B cell (primary cell): Measurements from ENCODE around the gene RIN3.

Source experiments
- EZH2 ChIP-seq: IDR thresholded peaks from 2 replicates; pipeline ENCODE4 v1.6.1; 2012; ENCODE audit warnings: borderline replicate concordance, low read depth, mild to moderate bottlenecking, moderate library complexity, low read length; ENCODE audit not compliant: insufficient read depth, poor library complexity, severe bottlenecking
- TF ChIP-seq, protein P1 (sequence below): fragments of 200-600 bp; IDR thresholded peaks from one replicate; pipeline ENCODE4 v1.8.0; 2022; ENCODE audit warnings: antibody characterized with exemption, mild to moderate bottlenecking

GRCh38 chr14:92615451-92615850 lies 101.9 kb downstream of the RIN3 start:
- TF ChIP-seq, protein P1, sequence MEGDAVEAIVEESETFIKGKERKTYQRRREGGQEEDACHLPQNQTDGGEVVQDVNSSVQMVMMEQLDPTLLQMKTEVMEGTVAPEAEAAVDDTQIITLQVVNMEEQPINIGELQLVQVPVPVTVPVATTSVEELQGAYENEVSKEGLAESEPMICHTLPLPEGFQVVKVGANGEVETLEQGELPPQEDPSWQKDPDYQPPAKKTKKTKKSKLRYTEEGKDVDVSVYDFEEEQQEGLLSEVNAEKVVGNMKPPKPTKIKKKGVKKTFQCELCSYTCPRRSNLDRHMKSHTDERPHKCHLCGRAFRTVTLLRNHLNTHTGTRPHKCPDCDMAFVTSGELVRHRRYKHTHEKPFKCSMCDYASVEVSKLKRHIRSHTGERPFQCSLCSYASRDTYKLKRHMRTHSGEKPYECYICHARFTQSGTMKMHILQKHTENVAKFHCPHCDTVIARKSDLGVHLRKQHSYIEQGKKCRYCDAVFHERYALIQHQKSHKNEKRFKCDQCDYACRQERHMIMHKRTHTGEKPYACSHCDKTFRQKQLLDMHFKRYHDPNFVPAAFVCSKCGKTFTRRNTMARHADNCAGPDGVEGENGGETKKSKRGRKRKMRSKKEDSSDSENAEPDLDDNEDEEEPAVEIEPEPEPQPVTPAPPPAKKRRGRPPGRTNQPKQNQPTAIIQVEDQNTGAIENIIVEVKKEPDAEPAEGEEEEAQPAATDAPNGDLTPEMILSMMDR, result no peak
- no peak for TF ChIP-seq EZH2
